ENCODE data around the gene ZNF526.

The ZNF526 gene

DNA sequence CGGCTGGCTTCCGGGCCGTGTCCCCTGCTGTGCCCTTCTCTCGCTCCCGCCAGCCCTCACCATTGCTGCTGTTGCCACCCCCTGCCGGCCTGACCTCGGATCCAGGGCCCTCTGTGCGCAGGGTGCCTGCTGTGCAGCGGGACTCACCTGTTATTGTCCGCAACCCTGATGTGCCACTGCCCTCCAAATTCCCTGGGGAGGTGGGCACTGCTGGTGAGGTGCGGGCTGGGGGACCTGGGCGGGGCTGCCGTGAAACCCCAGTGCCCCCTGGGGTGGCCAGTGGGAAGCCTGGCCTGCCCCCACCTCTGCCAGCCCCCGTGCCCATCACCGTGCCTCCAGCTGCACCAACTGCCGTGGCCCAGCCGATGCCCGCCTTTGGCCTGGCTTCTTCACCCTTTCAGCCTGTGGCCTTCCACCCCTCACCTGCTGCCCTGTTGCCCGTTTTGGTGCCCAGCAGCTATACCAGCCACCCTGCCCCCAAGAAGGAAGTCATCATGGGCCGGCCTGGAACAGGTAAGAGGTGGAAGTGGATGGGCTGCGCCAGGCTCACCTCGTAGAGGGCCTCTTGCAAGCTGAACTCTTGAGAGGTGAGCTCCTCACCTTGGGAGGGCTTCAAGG lies 54.1 kb downstream of the ZNF526 start:
- H3K9me3 ChIP-seq (ENCODE audit: insufficient read depth, low read depth, low read length): no peaks in the 10 kb centered on the region
- H3K9ac ChIP-seq (ENCODE audit: low read depth, low read length, poor library complexity, severe bottlenecking): no peak overlapping the region
- no peak overlapping the region for H2AFZ ChIP-seq (ENCODE audit: low read length)
- no peaks in the 10 kb centered on the region for H4K20me1 ChIP-seq (ENCODE audit: insufficient read depth, low read length, poor library complexity, severe bottlenecking)
- H3K9me2 ChIP-seq (replicated peaks; ENCODE audit: low read depth, low read length): no peaks in the 10 kb centered on the region
- H3K4me2 ChIP-seq (ENCODE audit: low read depth, low read length, poor library complexity, severe bottlenecking): peak overlapping the region; percentile 31
- H3K27me3 ChIP-seq (ENCODE audit: insufficient read depth, low read length, poor library complexity, severe bottlenecking): no peaks in the 10 kb centered on the region
- 0 out of 2 replicates have a peak, but pooled peaks cover 3% of the 10 kb centered on the region for H3K36me3 ChIP-seq (ENCODE audit: insufficient read depth, low read length)
- no peak overlapping the region for H3K4me3 ChIP-seq (ENCODE audit: low read length, poor library complexity, severe bottlenecking)
- TF ChIP-seq, protein P1, sequence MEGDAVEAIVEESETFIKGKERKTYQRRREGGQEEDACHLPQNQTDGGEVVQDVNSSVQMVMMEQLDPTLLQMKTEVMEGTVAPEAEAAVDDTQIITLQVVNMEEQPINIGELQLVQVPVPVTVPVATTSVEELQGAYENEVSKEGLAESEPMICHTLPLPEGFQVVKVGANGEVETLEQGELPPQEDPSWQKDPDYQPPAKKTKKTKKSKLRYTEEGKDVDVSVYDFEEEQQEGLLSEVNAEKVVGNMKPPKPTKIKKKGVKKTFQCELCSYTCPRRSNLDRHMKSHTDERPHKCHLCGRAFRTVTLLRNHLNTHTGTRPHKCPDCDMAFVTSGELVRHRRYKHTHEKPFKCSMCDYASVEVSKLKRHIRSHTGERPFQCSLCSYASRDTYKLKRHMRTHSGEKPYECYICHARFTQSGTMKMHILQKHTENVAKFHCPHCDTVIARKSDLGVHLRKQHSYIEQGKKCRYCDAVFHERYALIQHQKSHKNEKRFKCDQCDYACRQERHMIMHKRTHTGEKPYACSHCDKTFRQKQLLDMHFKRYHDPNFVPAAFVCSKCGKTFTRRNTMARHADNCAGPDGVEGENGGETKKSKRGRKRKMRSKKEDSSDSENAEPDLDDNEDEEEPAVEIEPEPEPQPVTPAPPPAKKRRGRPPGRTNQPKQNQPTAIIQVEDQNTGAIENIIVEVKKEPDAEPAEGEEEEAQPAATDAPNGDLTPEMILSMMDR (conservative IDR thresholded peaks at IDR 0.05; ENCODE audit: low read length): no peak
- no peak for TF ChIP-seq EZH2phosphoT487 (IDR thresholded peaks at IDR 0.05; ENCODE audit: borderline replicate concordance)
- peaks cover 43% of the 10 kb centered on the region for H3K79me2 ChIP-seq (ENCODE audit: insufficient read depth, low read length)
- H3K4me1 ChIP-seq (ENCODE audit: insufficient read depth, low read length, poor library complexity, severe bottlenecking): peaks cover 25% of the 10 kb centered on the region
- no peaks in the 10 kb centered on the region for H3F3A ChIP-seq (ENCODE audit: low read depth)

DNA sequence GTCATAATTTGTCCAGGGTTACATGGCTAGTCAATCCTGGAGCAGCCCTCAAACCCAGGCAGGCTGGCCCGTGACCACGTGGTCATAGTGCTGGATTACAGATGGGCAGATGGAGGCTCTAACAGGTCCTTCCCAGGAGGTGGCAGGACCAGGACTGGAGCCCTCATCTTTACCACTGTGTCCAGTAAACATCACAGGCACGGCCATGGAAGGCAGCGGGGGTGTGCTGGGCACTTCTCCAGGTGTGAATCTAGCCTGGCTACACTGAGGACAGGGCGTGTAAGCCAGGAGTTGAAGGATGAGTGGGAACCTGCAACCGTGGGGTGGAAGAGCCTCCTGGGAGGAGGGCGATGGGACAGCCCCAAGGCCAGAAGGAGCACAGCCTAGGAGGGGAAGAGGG lies 55.0 kb downstream of the ZNF526 start:
- H3F3A ChIP-seq (ENCODE audit: low read depth): no peaks in the 10 kb centered on the region
- no peaks in the 10 kb centered on the region for H3K9me2 ChIP-seq (replicated peaks; ENCODE audit: low read depth, low read length)
- no peaks in the 10 kb centered on the region for H3K9me3 ChIP-seq (ENCODE audit: insufficient read depth, low read depth, low read length)
- H3K36me3 ChIP-seq (ENCODE audit: insufficient read depth, low read length): 0 out of 2 replicates have a peak, but pooled peaks cover 3% of the 10 kb centered on the region
- TF ChIP-seq, protein P1 (conservative IDR thresholded peaks at IDR 0.05; ENCODE audit: low read length): no peak
- no peak for TF ChIP-seq EZH2phosphoT487 (IDR thresholded peaks at IDR 0.05; ENCODE audit: borderline replicate concordance)
- peaks cover 35% of the 10 kb centered on the region for H3K79me2 ChIP-seq (ENCODE audit: insufficient read depth, low read length)
- no peak overlapping the region for H3K4me3 ChIP-seq (ENCODE audit: low read length, poor library complexity, severe bottlenecking)
- peaks cover 24% of the 10 kb centered on the region for H3K4me1 ChIP-seq (ENCODE audit: insufficient read depth, low read length, poor library complexity, severe bottlenecking)
- no peaks in the 10 kb centered on the region for H3K27me3 ChIP-seq (ENCODE audit: insufficient read depth, low read length, poor library complexity, severe bottlenecking)
- H3K9ac ChIP-seq (ENCODE audit: low read depth, low read length, poor library complexity, severe bottlenecking): no peak overlapping the region
- peak overlapping the region; percentile 31 for H3K4me2 ChIP-seq (ENCODE audit: low read depth, low read length, poor library complexity, severe bottlenecking)
- no peaks in the 10 kb centered on the region for H4K20me1 ChIP-seq (ENCODE audit: insufficient read depth, low read length, poor library complexity, severe bottlenecking)
- H2AFZ ChIP-seq (ENCODE audit: low read length): no peak overlapping the region

DNA sequence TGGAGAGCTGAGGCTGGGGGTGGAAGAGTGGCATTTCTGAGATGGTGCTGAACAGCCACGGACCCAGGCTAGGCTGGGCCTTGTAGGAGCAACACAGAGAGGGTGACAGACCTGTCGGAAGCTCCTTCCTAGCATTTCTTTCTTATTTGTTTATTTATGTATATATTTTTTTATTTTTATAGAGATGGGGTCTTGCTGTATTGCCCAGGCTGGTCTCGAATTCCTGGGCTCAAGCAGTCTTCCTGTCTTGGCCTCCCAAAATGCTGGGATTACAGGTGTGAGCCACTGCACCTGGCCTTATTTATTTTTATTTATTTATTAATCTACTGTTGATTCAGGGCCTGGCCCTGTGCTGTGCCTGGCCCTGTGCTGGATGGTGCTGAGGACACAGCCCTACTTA lies 55.4 kb downstream of the ZNF526 start:
- no peak overlapping the region for H3K4me3 ChIP-seq (ENCODE audit: low read length, poor library complexity, severe bottlenecking)
- peaks cover 23% of the 10 kb centered on the region for H3K4me1 ChIP-seq (ENCODE audit: insufficient read depth, low read length, poor library complexity, severe bottlenecking)
- H3K9ac ChIP-seq (ENCODE audit: low read depth, low read length, poor library complexity, severe bottlenecking): no peak overlapping the region
- H3K36me3 ChIP-seq (ENCODE audit: insufficient read depth, low read length): 0 out of 2 replicates have a peak, but pooled peaks cover 3% of the 10 kb centered on the region
- H3F3A ChIP-seq (ENCODE audit: low read depth): no peaks in the 10 kb centered on the region
- TF ChIP-seq, protein P1 (conservative IDR thresholded peaks at IDR 0.05; ENCODE audit: low read length): no peak
- TF ChIP-seq EZH2phosphoT487 (IDR thresholded peaks at IDR 0.05; ENCODE audit: borderline replicate concordance): no peak
- no peak overlapping the region for H2AFZ ChIP-seq (ENCODE audit: low read length)
- H4K20me1 ChIP-seq (ENCODE audit: insufficient read depth, low read length, poor library complexity, severe bottlenecking): no peaks in the 10 kb centered on the region
- peaks cover 31% of the 10 kb centered on the region; the same call in 1 of the 2 replicates for H3K79me2 ChIP-seq (ENCODE audit: insufficient read depth, low read length)
- no peaks in the 10 kb centered on the region for H3K9me3 ChIP-seq (ENCODE audit: insufficient read depth, low read depth, low read length)
- H3K9me2 ChIP-seq (replicated peaks; ENCODE audit: low read depth, low read length): no peaks in the 10 kb centered on the region
- no peak overlapping the region for H3K4me2 ChIP-seq (ENCODE audit: low read depth, low read length, poor library complexity, severe bottlenecking)
- no peaks in the 10 kb centered on the region for H3K27me3 ChIP-seq (ENCODE audit: insufficient read depth, low read length, poor library complexity, severe bottlenecking)

Data from Loucy (cell line).